Measurements from ENCODE around the gene DGKB.

DGKB gene

GRCh38 chr7:14252458-14252857 is 650.1 kb downstream of the DGKB start:
- no peak for TF ChIP-seq ISL1 (CRISPR knock-in tag; IDR thresholded peaks at IDR 0.05)
- TF ChIP-seq CSDC2 (CRISPR knock-in tag; IDR thresholded peaks at IDR 0.05), result no peak
- no peak for TF ChIP-seq PATZ1 (CRISPR knock-in tag; IDR thresholded peaks at IDR 0.05; ENCODE audit: borderline replicate concordance)
- no peak for TF ChIP-seq GLIS3 (CRISPR knock-in tag; IDR thresholded peaks at IDR 0.05)
- no peak for TF ChIP-seq PPARA (CRISPR knock-in tag; IDR thresholded peaks at IDR 0.05; ENCODE audit: borderline replicate concordance)
- TF ChIP-seq ZC3H10 (CRISPR knock-in tag; IDR thresholded peaks at IDR 0.05), result no peak
- no peak for TF ChIP-seq ESRRG (CRISPR knock-in tag; IDR thresholded peaks at IDR 0.05)
- TF ChIP-seq ZNF8 (CRISPR knock-in tag; IDR thresholded peaks at IDR 0.05), result no peak
- no peak for TF ChIP-seq ZNF70 (CRISPR knock-in tag; IDR thresholded peaks at IDR 0.05)
- no peak for TF ChIP-seq TCF4 (CRISPR knock-in tag; IDR thresholded peaks at IDR 0.05; ENCODE audit: borderline replicate concordance)
- no peak for TF ChIP-seq ARNTL (CRISPR knock-in tag; IDR thresholded peaks at IDR 0.05; ENCODE audit: borderline replicate concordance, low read depth)
- TF ChIP-seq CSRNP3 (CRISPR knock-in tag; IDR thresholded peaks at IDR 0.05), result no peak
- TF ChIP-seq ZFP3 (CRISPR knock-in tag; IDR thresholded peaks at IDR 0.05), result no peak
- TF ChIP-seq TSHZ2 (CRISPR knock-in tag; IDR thresholded peaks at IDR 0.05), result no peak
- TF ChIP-seq ZNF565 (CRISPR knock-in tag; conservative IDR thresholded peaks at IDR 0.05; ENCODE audit: low read depth), result no peak
- TF ChIP-seq OSR1 (CRISPR knock-in tag; IDR thresholded peaks at IDR 0.05), result no peak
- no peak for TF ChIP-seq POU6F1 (CRISPR knock-in tag; IDR thresholded peaks at IDR 0.05; ENCODE audit: borderline replicate concordance, low read depth)
- no peak for TF ChIP-seq SNAI2 (CRISPR knock-in tag; IDR thresholded peaks at IDR 0.05)
- no peak for TF ChIP-seq ZFP30 (CRISPR knock-in tag; IDR thresholded peaks at IDR 0.05)

GRCh38 chr7:14242175-14242574 is 660.4 kb downstream of the DGKB start:
- ATAC-seq, result no peak
- TF ChIP-seq ESRRG (CRISPR knock-in tag; IDR thresholded peaks at IDR 0.05) (no peak), ZNF565 (CRISPR knock-in tag; conservative IDR thresholded peaks at IDR 0.05; ENCODE audit: low read depth) (no peak), CSRNP3 (CRISPR knock-in tag; IDR thresholded peaks at IDR 0.05) (no peak), TSHZ2 (CRISPR knock-in tag; IDR thresholded peaks at IDR 0.05) (no peak), GLIS3 (CRISPR knock-in tag; IDR thresholded peaks at IDR 0.05) (no peak), ZNF70 (CRISPR knock-in tag; IDR thresholded peaks at IDR 0.05) (no peak), CREB5 (CRISPR knock-in tag; IDR thresholded peaks at IDR 0.05; ENCODE audit: low read depth) (no peak), ZFP30 (CRISPR knock-in tag; IDR thresholded peaks at IDR 0.05) (no peak), CSDC2 (CRISPR knock-in tag; IDR thresholded peaks at IDR 0.05) (no peak), BACH2 (CRISPR knock-in tag; IDR thresholded peaks at IDR 0.05; ENCODE audit: borderline replicate concordance) (no peak), POU6F1 (CRISPR knock-in tag; IDR thresholded peaks at IDR 0.05; ENCODE audit: borderline replicate concordance, low read depth) (no peak), PATZ1 (CRISPR knock-in tag; IDR thresholded peaks at IDR 0.05; ENCODE audit: borderline replicate concordance) (no peak), ZNF8 (CRISPR knock-in tag; IDR thresholded peaks at IDR 0.05) (no peak), ARNTL (CRISPR knock-in tag; IDR thresholded peaks at IDR 0.05; ENCODE audit: borderline replicate concordance, low read depth) (no peak), ISL1 (CRISPR knock-in tag; IDR thresholded peaks at IDR 0.05) (no peak)

More at GRCh38 chr7:14252458-14252857, 650.1 kb downstream of the DGKB start:
- ATAC-seq, result no peak

Measured in SK-N-SH treated with all-trans-retinoic acid at 6 μM for 48 hours (cell line).